Lower leg skin (tissue), 3 donors: ENCODE data around the gene CYP8B1.

Experiments used
- POLR2A ChIP-seq, 2 donors: fragments of 450-650 bp; IDR thresholded peaks; one replicate each; pipeline ENCODE4 v1.6.1; 2016 to 2017; ENCODE audit warnings: antibody characterized with exemption in 2 of 2, mild to moderate bottlenecking in 1 of 2, moderate library complexity in 1 of 2
- TF ChIP-seq, protein P1 (sequence below), 3 donors: fragments of 450-650 bp; IDR thresholded peaks; one replicate each; pipeline ENCODE4 v1.5.1; 2016; ENCODE audit warnings: antibody characterized with exemption in 3 of 3, mild to moderate bottlenecking in 3 of 3, moderate library complexity in 2 of 3

DNA sequence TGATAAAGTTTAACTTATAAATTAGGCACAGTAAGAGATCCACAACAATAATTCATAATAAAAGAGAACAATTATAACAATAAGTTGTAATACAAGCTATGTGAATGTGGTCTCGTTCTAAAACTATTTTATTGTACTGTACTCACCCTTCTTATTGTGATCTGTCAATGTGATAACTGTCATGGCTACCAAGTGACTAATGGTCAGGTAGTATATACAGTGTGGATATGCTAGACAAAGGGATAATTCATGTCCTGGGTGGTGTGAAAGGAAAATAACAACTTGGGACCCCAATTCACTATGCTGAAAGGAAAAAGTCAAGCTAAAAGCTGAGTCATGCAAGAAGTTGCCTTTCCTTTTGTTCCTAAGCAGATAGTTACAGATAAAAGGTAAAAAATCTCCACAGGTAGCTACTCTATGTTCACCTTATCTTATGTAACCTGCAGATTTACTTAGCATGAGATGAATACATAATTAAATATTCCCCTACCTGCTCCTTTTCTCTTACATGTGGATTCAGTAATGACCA lies 10.7 kb upstream of the CYP8B1 start:
- TF ChIP-seq, protein P1, sequence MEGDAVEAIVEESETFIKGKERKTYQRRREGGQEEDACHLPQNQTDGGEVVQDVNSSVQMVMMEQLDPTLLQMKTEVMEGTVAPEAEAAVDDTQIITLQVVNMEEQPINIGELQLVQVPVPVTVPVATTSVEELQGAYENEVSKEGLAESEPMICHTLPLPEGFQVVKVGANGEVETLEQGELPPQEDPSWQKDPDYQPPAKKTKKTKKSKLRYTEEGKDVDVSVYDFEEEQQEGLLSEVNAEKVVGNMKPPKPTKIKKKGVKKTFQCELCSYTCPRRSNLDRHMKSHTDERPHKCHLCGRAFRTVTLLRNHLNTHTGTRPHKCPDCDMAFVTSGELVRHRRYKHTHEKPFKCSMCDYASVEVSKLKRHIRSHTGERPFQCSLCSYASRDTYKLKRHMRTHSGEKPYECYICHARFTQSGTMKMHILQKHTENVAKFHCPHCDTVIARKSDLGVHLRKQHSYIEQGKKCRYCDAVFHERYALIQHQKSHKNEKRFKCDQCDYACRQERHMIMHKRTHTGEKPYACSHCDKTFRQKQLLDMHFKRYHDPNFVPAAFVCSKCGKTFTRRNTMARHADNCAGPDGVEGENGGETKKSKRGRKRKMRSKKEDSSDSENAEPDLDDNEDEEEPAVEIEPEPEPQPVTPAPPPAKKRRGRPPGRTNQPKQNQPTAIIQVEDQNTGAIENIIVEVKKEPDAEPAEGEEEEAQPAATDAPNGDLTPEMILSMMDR (IDR thresholded peaks at IDR 0.05): no peak
- TF ChIP-seq POLR2A (IDR thresholded peaks at IDR 0.05): no peak
